Stimulated activated CD8-positive, alpha-beta memory T cell treated with anti-CD3 and anti-CD28 coated beads, Interleukin-2, amount 100 ng/mL, for 1 hour (primary cell): ENCODE measurements around the gene DDX3X.

Experiments
- DNase-seq, 2 donors: peaks; one replicate each; pipeline ENCODE4 v3.0.0-alpha.2; 2020; ENCODE audit warnings: low read depth in 2 of 2

The DDX3X gene

DNA sequence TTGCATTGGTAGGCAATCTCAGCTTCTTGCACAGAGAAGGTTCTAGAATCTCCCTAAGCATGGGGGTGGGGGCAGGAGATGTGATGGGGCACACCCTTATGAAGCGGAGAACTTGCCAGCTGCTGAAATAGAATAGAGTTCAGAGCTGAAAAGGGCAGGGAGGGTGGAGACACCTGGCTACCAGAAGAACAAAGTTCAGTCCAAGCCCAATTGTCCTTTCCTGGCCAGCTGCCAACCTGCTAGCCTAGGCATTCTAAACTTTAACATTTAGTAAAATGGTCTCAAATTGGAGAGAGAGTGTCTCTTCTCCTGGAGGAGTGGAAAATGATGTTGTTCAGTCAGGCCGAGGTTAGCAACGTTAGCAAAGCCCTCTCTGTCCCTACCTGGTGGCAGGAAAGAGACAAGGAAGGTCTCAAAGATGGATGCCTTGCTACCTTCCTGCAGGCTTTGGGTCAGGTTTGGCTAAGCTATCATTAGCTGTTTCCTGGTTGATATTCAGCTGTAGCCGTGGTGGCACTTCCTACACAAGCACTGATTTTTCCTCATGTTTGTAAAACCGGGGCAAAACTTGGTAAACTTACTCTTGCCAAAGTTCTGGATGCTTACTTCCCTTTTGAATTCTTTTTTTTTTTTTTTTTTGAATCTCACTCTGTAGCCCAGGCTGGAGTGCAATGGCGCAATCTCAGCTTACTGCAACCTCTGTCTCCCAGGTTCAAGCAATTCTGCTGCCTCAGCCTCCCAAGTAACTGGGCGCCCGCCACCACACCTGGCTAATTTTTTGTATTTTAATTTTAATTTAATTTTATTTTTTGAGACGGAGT, 78.5 kb downstream of the DDX3X start:
- DNase-seq = no peak
